Measurements from ENCODE around the gene BOD1L2.

GRCh38 chr18:57131101-57131500 lies 15.8 kb upstream of the BOD1L2 start:
- TF ChIP-seq CTCF (conservative IDR thresholded peaks at IDR 0.05; ENCODE audit: low read length) (no peak), EZH2phosphoT487 (IDR thresholded peaks at IDR 0.05; ENCODE audit: borderline replicate concordance) (no peak)

Data from Loucy (cell line).